Fibroblast of pulmonary artery (primary cell): Measurements from ENCODE around the gene STAB2.

Source experiments
- DNase-seq: peaks from one replicate; pipeline ENCODE4 v3.0.0-alpha.2; 2010; ENCODE audit warnings: low read depth
- H3K4me3 ChIP-seq: replicated peaks from 2 replicates; pipeline ENCODE4 v1.5.1; 2011; ENCODE audit warnings: low read depth, mild to moderate bottlenecking, control low read depth, low read length, moderate library complexity
- TF ChIP-seq, protein P1 (sequence below): IDR thresholded peaks from 2 replicates; pipeline ENCODE4 v1.5.1; 2011; ENCODE audit warnings: mild to moderate bottlenecking, control low read depth, low read length, inconsistent platforms; ENCODE audit errors: missing control alignments

STAB2 gene

DNA sequence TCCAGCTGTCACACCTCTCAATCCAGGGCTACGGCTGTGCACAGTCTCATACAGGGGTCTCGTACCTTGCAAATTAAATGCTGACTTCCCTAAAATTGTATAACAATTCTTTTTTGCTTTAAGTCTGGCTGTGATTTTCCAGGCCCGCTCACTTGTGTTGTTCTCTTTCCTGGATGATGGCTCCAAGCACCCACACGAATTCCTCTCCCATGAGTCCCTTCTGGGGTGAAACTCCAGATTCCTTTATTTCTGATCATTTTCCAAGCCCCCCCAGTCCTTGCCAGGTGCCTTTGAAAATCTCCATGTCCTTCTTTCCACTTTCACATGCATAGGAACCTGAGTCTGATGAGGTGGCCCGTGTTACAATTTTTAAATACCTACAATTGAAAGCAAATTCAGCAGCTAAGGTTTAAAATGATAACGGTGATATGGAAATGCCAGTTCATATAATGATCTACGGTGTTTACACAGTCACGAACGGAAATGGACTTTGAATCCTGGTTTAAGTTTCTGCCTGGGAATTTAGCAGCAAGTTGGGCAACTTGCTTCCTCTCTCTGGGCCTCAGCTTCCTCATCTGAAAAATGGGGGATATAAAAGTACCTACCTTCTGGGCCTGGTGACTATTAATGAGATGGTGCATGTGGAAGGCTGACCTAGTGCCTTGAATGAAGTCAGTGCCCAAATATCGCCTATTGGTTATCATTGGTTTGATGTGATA lies 85.5 kb downstream of the STAB2 start:
- DNase-seq, result no peak
- TF ChIP-seq, protein P1, sequence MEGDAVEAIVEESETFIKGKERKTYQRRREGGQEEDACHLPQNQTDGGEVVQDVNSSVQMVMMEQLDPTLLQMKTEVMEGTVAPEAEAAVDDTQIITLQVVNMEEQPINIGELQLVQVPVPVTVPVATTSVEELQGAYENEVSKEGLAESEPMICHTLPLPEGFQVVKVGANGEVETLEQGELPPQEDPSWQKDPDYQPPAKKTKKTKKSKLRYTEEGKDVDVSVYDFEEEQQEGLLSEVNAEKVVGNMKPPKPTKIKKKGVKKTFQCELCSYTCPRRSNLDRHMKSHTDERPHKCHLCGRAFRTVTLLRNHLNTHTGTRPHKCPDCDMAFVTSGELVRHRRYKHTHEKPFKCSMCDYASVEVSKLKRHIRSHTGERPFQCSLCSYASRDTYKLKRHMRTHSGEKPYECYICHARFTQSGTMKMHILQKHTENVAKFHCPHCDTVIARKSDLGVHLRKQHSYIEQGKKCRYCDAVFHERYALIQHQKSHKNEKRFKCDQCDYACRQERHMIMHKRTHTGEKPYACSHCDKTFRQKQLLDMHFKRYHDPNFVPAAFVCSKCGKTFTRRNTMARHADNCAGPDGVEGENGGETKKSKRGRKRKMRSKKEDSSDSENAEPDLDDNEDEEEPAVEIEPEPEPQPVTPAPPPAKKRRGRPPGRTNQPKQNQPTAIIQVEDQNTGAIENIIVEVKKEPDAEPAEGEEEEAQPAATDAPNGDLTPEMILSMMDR, result no peak
- H3K4me3 ChIP-seq, result no peak overlapping the region

DNA sequence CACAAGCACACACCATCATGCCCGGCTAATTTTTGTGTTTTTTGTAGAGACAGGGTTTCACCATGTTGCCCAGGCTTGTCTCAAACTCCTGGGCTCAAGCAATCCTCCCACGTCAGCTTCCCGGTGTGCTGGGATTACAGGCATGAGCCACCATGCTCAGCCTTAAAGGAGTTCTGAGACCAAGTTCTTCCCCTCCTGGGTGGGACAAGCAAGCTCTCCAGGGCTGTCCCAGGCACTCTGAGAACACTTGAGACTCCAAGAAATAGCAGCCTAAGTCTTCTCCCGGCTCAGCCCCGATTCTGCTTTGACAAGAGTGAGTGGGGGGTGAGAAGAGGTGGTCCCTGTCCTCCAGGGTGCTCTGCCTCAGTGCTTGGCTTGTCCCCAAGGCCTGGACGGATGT lies 86.4 kb downstream of the STAB2 start:
- TF ChIP-seq, protein P1, result no peak
- no peak for DNase-seq
- H3K4me3 ChIP-seq, result no peak overlapping the region

DNA sequence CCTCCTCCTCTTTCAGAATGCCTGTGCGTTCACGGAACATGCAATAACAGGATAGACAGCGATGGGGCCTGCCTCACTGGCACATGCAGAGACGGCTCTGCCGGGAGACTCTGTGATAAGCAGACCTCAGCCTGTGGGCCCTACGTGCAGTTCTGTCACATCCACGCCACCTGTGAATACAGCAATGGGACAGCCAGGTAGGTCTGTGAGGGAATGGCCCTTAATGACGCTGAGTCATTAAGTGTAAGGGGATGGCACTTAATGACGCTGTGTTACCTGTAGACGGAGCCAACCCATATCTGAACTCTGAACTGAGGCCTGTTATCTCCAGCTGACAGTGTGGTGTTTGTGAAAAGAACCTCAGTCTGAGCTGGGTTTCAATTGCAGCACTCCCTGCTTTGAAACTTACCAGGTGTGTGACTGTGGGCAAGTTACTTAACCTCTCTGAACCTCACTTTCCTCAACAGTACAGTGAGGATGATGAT lies 86.9 kb downstream of the STAB2 start:
- H3K4me3 ChIP-seq, result no peak overlapping the region
- TF ChIP-seq, protein P1, result no peak
- no peak for DNase-seq

DNA sequence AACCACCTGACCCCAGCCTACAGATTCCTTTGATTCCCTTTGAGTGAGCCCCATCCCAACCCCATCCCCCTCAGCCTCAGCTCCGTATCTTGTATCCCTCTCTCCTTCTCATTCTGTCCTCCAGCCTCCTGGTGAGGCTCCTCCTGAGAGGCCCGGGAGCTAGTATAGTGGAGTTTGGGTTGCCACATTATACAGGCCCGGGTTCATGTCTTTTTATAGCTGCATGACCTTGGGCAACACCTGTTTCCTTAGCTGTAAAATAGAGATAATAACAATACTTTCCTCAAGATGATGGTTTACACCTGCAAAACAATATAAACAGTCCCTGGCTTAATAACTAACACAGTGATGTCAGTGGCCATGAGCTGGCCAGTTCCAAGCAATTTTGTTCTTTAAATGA lies 89.8 kb downstream of the STAB2 start:
- TF ChIP-seq, protein P1, result no peak
- H3K4me3 ChIP-seq, result no peak overlapping the region
- DNase-seq, result no peak

DNA sequence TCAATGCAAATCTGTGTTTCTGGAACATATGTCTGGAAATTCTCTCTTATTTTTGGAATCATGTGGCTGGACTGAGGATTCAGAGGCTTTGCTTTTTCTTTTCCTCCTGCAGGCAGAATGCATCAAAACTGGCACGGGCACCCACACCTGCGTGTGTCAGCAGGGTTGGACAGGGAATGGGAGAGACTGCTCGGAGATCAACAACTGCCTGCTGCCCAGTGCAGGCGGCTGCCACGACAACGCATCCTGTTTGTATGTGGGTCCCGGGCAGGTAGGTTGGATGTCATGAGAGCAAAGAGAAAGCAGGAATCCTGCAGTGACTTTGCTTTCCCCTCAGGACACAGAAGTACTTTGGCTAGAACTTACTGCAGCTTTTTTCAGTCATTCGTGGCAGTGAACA lies 90.3 kb downstream of the STAB2 start:
- DNase-seq, result no peak
- H3K4me3 ChIP-seq, result no peak overlapping the region
- TF ChIP-seq, protein P1, result no peak

DNA sequence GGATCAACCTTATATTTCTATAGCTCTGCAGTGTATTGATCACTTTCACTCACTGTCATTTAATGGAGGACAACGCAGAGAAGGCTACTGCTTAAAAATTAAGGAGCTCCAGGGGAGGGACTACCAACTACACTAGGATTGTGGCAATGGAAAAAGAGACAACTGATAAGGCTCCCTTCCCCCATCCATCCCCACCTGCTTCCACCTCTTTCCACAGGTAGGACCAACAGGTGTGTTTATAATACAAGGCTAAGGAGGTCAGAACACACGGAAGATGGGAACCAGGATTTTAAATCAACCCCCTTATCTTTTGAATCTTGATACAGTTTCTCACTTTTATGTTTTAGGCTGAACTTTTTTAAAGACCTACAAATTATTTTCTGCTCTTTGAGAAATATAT lies 90.8 kb downstream of the STAB2 start:
- no peak overlapping the region for H3K4me3 ChIP-seq
- no peak for DNase-seq
- TF ChIP-seq, protein P1, result no peak
